ENCODE results near the gene CNTNAP2.

Gene CNTNAP2

DNA sequence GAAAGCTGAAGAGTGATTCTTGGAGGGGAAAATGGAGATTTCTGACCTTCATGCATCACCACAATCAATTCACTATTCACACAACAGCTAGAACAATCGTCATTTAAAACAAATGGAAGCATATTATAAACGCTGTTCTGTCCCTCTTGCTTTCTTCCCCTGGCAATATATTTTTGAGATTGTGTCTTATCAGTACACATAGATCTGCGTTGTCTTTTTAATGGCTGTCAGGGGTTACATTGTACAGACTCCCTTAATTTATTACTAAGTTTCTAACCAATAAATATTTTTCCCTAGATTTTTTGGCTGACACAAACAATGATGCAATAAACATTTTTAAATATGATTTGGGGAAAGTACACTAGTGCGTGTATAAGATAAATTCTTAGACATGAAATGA, 1358.3 kb downstream of the CNTNAP2 start:
- TF ChIP-seq, protein P1, sequence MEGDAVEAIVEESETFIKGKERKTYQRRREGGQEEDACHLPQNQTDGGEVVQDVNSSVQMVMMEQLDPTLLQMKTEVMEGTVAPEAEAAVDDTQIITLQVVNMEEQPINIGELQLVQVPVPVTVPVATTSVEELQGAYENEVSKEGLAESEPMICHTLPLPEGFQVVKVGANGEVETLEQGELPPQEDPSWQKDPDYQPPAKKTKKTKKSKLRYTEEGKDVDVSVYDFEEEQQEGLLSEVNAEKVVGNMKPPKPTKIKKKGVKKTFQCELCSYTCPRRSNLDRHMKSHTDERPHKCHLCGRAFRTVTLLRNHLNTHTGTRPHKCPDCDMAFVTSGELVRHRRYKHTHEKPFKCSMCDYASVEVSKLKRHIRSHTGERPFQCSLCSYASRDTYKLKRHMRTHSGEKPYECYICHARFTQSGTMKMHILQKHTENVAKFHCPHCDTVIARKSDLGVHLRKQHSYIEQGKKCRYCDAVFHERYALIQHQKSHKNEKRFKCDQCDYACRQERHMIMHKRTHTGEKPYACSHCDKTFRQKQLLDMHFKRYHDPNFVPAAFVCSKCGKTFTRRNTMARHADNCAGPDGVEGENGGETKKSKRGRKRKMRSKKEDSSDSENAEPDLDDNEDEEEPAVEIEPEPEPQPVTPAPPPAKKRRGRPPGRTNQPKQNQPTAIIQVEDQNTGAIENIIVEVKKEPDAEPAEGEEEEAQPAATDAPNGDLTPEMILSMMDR (IDR thresholded peaks at IDR 0.05; ENCODE audit: insufficient read depth, low read length, poor library complexity, severe bottlenecking) = no peak
- no peak for TF ChIP-seq EZH2phosphoT487 (conservative IDR thresholded peaks at IDR 0.05; ENCODE audit: low read length)
- Histone ChIP-seq H3K27me3 (ENCODE audit: low read length) (no peaks in the 10 kb centered on the region), H3K79me2 (ENCODE audit: insufficient read depth, low read length) (no peaks in the 10 kb centered on the region), H3K9ac (ENCODE audit: low read length) (no peak overlapping the region), H3F3A (ENCODE audit: insufficient read depth) (no peaks in the 10 kb centered on the region), H3K4me3 (ENCODE audit: insufficient read depth, low read length, poor library complexity, severe bottlenecking) (no peak overlapping the region), H3K9me3 (ENCODE audit: insufficient read depth, low read length) (no peaks in the 10 kb centered on the region), H4K20me1 (ENCODE audit: low read depth, low read length) (no peaks in the 10 kb centered on the region), H2AFZ (ENCODE audit: low read depth, low read length, severe bottlenecking) (no peak overlapping the region), H3K9me2 (replicated peaks; ENCODE audit: insufficient read depth, low read length) (no peaks in the 10 kb centered on the region), H3K4me2 (ENCODE audit: low read depth, low read length, poor library complexity, severe bottlenecking) (no peak overlapping the region), H3K27ac (ENCODE audit: low read depth, low read length) (no peak overlapping the region), H3K36me3 (ENCODE audit: low read length) (no peaks in the 10 kb centered on the region)

DNA sequence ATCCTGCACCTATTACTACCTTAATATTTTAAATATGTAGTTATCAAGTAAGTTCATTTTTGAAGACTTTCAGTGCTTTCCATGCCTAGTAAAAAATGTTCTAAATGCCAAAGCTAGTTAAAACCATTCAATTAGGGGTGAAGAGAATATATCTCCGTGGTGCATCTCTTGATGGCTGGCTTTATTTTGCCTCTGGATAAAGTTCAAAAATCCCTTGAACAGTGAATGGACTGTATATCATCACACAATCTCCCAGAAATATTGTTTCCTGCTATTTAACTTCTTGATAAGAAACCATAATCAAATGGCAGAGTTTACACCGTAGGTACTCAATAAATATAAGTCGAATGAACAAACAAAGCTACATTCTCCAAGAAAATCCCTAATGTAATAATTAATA, 1360.9 kb downstream of the CNTNAP2 start:
- Histone ChIP-seq H3K9ac (ENCODE audit: low read length) (no peak overlapping the region), H4K20me1 (ENCODE audit: low read depth, low read length) (no peaks in the 10 kb centered on the region), H3K36me3 (ENCODE audit: low read length) (no peaks in the 10 kb centered on the region), H2AFZ (ENCODE audit: low read depth, low read length, severe bottlenecking) (no peak overlapping the region), H3K79me2 (ENCODE audit: insufficient read depth, low read length) (no peaks in the 10 kb centered on the region), H3K4me3 (ENCODE audit: insufficient read depth, low read length, poor library complexity, severe bottlenecking) (no peak overlapping the region), H3F3A (ENCODE audit: insufficient read depth) (no peaks in the 10 kb centered on the region), H3K27ac (ENCODE audit: low read depth, low read length) (no peak overlapping the region), H3K4me2 (ENCODE audit: low read depth, low read length, poor library complexity, severe bottlenecking) (no peak overlapping the region), H3K9me3 (ENCODE audit: insufficient read depth, low read length) (no peaks in the 10 kb centered on the region), H3K27me3 (ENCODE audit: low read length) (no peaks in the 10 kb centered on the region), H3K9me2 (replicated peaks; ENCODE audit: insufficient read depth, low read length) (no peaks in the 10 kb centered on the region)
- TF ChIP-seq EZH2phosphoT487 (conservative IDR thresholded peaks at IDR 0.05; ENCODE audit: low read length) = no peak
- TF ChIP-seq, protein P1 (IDR thresholded peaks at IDR 0.05; ENCODE audit: insufficient read depth, low read length, poor library complexity, severe bottlenecking) = no peak

DNA sequence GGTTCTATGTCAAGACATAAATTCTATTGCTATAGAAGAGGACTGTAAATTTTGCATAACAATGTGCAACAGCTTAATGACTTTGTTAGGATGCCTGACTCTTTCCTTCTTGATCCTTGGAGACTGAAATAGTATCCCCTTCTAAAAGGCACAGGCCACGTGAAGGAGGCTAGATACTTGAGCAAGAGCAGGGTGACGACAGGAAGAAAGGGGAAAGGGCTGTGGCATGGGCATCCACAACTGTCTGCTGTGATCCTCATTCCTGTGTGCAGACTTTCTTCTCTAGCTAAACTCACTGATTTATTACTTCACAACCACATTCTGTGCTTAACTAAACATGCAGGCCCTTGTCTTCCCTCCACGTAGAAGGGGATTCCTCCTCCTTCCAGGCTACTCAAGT, 1362.2 kb downstream of the CNTNAP2 start:
- H3K9ac ChIP-seq (ENCODE audit: low read length) = no peak overlapping the region
- H3K27ac ChIP-seq (ENCODE audit: low read depth, low read length) = no peak overlapping the region
- no peak overlapping the region for H3K4me3 ChIP-seq (ENCODE audit: insufficient read depth, low read length, poor library complexity, severe bottlenecking)
- H3K4me2 ChIP-seq (ENCODE audit: low read depth, low read length, poor library complexity, severe bottlenecking) = no peak overlapping the region
- no peaks in the 10 kb centered on the region for H3K36me3 ChIP-seq (ENCODE audit: low read length)
- H4K20me1 ChIP-seq (ENCODE audit: low read depth, low read length) = no peaks in the 10 kb centered on the region
- H3K79me2 ChIP-seq (ENCODE audit: insufficient read depth, low read length) = no peaks in the 10 kb centered on the region
- H2AFZ ChIP-seq (ENCODE audit: low read depth, low read length, severe bottlenecking) = no peak overlapping the region
- no peaks in the 10 kb centered on the region for H3K9me2 ChIP-seq (replicated peaks; ENCODE audit: insufficient read depth, low read length)
- no peaks in the 10 kb centered on the region for H3F3A ChIP-seq (ENCODE audit: insufficient read depth)
- no peaks in the 10 kb centered on the region for H3K27me3 ChIP-seq (ENCODE audit: low read length)
- TF ChIP-seq, protein P1 (IDR thresholded peaks at IDR 0.05; ENCODE audit: insufficient read depth, low read length, poor library complexity, severe bottlenecking) = no peak
- TF ChIP-seq EZH2phosphoT487 (conservative IDR thresholded peaks at IDR 0.05; ENCODE audit: low read length) = no peak
- H3K9me3 ChIP-seq (ENCODE audit: insufficient read depth, low read length) = no peaks in the 10 kb centered on the region
